GM18867 (cell line): ENCODE data around the gene LANCL2.
"Not testable (repeated sequence)": the region's sequence is repeated elsewhere in the genome, so short reads cannot be mapped to it uniquely, and the experiment has no call there.

Source experiments
- ATAC-seq: cut with Tn5 transposase; IDR thresholded peaks from one replicate; pipeline ENCODE4 v1.9.1; 2021; ENCODE audit warnings: mild to moderate bottlenecking, moderate library complexity; ENCODE audit not compliant: unreplicated experiment

Gene LANCL2, protein sequence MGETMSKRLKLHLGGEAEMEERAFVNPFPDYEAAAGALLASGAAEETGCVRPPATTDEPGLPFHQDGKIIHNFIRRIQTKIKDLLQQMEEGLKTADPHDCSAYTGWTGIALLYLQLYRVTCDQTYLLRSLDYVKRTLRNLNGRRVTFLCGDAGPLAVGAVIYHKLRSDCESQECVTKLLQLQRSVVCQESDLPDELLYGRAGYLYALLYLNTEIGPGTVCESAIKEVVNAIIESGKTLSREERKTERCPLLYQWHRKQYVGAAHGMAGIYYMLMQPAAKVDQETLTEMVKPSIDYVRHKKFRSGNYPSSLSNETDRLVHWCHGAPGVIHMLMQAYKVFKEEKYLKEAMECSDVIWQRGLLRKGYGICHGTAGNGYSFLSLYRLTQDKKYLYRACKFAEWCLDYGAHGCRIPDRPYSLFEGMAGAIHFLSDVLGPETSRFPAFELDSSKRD

DNA sequence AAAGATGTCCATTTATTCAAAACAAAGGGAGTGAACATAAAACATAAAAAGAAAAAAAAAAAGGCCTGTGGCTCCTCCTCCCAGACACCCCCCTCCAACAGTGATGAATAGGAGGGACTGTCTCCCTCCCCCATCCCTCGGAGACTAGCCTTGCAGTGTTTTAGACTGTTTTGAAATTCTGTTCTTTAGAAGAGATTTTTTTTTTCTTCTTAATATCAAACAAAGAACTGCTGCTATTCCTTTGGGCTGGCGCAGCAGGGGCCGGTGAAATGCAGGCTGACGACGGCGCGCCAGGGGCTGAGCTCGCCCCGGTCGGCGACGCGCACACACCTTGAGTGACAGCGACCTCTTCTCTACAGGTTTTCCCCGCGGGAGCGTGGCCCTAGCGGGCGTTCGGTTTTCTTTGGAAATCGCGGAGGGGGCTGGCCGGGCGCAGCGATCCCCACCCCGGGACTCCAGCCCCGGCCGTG is at the start of gene LANCL2:
Gene LANCL2, plus strand, starts transcription at position 133 of the 470 bp plus-strand sequence. CDS start 689 bp downstream, outside the sequence.
- peak; percentile 39 for ATAC-seq

DNA sequence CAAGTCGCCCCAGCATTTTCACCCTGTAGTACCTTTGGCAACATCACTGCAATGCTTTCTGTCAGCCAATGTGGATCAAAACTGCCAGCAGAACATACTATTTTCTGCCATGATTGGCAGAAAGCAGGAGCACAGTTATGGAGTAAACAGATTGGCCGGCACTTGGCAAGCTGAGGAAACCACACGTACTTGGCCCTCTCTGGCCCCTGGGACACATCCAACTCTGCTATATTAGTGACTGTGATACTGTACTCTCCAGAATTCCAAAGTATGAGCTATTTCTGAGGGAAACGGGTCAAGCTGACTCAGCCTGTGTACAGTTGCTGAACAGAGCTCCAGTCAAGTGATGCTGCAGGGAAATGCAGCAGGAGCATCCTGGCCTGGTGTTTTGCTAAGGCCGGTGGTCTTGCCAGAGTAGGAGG is 39.8 kb upstream of the LANCL2 start:
- no peak for ATAC-seq

DNA sequence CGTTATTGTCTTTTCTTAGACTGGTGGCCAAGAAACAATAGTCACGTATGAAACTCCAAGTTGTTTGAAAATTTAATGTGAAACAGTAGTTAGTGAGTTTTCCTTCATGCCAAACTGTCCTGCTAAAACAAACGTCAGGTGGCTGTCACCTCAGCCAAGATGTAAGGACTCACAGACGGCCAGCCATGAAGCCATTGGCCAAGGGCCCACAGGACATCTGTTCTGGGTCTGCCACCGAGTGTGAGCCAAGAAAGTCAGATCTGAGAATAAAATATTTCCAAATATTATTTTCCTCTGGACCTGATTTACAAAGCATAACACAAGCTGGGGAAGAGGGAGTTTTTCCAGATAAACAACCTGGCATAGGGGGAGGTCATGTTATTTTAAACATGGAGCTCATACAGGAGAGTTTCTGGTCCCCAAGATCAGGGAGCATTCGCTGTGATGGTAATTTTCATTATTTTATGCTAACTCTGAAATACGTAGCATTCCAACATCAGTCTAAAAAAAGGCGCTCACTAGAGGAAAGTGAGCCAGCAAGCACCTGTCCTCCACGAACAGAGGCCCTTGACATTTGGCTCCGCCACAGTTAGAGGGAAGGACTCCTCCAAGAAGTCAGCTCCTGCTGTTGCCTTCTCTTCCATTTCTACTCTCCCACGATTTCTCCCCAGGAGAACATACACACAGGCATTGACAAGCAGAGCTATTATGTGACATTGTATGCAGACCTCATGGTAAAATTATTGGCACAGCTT is 38.9 kb upstream of the LANCL2 start:
- no peak for ATAC-seq

DNA sequence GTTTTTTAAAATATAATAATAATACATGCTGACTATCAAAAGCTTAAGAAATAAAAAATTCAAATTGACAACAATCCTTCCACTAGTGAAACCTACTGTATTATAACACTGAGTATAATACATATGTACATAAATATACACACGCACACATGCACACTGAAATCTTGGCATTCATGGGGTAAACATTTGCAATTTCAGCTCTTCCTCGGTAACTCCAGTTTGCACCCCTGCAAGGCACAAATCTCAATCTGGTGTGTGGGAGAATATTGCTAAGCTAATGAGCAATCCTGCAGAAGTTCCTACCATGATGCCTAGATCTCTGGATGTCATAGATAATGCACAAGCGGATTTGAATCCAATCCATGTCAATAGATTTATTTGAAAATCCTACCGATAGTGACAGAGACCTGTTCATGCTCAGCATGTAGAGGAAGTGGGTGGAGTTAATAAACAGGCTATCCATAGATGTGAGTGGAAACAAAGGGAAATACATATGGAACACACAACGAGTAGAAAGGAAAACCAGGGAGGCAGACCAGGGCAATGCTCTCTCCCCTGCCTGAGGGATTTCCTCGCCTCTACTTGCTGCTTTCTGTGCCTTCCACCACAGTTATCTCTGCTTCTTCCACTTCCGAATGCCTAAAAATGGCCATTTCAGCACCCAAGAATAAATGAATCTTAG is 38.1 kb upstream of the LANCL2 start:
- no peak for ATAC-seq

DNA sequence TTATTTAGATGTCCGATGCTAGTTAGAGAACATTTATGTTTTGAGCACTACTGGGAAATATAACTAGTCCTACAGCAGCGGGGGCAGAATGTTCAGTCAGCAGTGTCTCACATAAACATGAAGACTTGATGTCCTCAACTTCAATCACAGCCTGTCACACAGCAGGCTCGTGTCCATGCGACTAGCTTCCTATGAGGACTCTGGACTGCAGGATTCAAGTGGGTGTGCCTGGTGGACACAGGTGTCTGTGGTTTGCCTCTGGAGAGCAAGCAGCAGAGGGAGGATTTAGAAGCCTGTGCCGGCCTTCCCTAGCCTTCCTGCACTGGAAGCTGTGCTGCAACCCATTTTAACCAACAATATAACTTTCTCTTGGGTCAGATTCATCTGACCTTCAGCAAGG is 30.0 kb upstream of the LANCL2 start:
- no peak for ATAC-seq

DNA sequence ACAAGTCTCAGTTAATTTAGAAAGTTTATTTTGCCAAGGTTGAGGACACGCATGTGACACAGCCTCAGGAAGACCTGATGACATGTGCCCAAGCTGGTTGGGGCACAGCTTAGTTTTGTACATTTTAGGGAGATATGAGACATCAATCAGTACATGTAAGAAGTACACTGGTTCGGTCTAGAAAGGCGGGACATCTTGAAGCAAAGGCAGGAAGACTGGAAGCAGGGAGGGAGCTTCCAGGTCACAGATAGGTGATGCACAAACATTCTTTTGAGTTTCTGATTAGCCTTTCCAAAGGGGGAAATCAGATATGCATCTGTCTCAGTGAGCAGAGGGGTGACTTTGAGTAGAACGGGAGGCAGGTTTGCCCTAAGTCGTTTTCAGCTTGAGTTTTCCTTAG is 29.4 kb upstream of the LANCL2 start:
- ATAC-seq, result no peak

DNA sequence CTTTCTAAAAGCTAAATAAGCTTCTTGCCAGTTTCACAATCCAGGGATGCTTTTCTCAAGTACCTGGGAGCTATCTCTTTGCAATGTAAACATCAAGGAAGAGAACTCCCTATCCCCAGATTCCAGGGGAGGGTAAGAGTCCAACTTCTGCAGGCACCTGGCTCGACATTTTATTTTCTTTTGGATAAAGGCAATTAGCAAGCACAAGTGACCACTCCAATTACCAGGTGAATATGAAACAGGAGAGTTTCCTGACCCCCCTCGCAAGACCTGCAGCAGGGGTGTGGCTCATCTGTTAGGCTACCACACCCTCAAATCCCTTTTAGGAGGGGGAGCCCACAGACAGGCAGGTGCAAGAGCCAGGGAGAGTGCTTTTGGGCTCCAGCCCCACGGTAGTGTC is 28.6 kb upstream of the LANCL2 start:
- no peak for ATAC-seq

DNA sequence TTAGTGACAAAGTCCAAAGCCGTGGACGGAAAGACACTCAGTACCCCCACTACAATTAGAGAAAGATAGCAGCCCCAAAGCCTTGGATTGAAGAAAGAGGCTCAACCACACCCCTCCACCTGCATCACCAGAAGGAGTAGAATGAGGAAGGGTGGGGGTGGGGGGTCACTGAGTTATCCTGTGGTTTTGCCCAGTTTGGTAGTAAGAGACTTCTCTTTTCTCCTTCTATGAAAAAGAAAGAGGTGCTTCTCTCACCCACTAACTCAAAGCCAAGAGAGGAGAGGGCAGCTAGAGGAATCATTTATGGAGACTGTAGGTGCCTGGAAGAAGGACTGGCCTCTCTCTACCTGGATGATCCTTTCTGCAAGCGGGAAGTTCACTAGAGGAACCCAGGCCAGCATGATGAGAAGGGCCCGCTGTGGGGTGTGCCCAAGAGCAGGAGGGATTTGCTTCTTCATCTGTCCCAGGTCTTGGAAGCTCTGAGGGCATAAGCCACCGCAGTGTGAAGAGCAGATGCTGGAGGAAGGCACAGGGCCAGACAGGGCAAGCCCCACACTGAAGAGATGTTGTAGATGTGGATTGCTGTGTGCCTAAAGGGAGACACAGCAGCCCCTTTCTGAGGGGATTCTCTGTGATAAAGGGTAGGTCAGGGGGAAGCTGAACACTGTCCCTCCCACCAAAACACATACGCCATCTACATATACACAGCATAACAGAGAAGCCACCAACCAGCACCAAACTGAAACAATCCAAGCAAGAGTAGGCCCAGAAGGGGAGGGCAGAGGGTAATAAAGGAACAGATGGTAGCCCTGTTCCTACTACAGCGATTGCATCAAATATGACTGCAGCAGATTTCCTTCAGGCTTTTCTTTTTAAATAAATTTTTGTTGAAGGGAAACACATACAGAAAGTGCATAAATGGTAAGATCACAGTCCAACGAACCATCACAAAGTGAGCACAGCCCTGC is 25.8 kb upstream of the LANCL2 start:
- ATAC-seq, result no peak

DNA sequence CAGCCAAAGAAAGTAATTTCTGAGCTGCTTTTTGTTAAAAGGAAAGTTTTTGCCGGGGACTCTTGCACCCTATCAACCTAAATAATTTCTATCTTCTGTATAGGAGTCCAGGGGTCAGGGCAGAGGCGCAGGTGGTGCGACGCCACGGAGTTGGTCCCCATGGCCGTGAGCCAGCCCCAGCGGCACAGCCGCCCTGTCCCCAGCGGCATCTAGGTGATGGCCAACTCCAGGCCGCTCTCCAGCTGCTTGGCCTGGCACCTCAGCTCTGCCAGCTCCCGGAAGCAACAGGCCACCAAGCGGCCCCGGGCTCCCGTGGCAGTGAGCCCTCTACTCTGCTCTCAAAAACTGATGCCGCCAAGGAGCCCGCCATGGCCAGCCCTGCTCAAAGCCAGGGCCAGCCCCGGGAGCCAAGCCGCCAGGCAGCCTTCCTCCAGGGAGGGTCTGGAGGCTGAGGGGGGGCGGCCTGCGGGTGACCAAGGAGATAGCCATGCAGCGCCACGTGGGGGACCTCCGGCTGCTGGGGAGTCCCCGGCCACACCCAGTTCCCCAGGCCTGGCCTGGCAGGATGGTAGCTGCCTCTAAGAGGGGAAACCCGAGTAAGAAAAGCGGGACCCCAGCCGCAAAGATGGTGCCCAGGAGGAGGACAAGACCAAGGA is 22.8 kb upstream of the LANCL2 start:
- ATAC-seq, result no peak

DNA sequence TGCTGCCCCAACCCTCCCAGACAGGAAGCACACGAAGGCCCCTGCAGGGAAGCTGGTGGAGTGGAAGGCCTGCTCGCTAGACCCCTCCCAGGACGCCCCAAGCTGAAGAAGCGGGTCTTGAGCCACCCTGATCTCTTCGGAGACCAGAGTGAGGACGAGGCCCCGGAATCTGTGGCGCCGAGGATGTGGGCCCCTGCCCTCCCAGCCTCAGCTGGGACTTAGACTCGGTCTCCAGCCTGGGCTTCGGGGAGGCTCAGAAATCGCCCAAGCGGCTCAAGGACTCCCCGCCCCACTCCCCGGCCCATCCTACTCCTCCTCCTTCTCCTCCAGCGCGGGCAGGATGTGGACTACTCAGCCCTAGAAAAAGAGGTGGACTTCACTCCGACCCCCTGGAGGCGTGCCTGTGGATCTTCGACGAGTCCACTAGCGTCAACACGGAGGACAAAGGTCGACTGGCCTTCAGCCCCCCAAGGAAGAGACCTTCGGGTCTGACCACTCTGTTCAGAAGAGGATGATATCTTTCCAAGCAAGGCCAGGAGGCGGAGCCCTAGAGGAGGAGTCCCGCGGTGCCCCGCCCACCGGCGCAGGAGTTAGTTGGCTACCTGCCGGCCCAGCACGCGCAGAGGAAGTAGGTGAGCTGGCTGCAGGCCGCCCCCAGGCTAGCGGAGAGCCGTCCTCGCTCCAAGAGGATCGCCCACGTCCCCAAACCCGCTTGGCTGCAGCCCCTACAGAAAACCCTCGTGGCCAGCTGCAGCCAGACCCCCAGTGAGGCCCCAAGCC is 21.9 kb upstream of the LANCL2 start:
- ATAC-seq, result no peak

DNA sequence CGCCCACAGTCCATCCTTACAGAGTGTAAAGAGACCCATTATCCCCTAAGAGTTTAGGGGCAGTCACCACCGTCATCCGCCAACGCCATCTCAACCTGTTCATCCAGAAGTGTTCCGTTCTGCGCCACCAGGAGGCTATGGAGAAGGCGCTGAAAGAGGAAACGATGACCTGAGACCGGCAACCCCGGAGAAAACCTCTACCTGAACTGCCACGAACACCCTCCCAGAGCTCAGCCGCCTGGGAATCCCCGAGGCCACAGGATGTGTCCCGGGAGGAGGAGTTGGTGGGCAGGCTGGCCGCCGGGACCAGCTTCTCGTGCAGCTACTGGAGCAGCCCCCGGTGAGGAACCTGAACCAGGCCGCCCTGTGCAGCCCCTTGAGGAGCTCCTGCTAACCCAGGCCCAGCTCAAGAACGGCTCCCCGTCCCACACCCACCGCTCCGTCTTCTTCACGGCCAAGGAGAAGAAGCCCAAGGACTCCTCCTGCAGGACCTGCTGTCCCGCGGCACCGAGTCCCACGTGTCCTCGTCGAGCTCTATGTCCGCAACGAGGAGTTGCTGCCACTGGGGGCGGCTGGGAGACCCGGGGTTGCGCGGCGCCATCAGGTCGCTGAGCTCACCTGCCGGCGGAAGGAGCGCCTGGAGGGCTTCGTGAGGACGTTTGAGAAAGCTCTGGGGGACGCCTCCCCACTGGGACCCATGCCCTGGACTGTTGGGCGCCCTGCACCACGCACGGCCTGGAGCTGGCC is 21.1 kb upstream of the LANCL2 start:
- ATAC-seq, result no peak

DNA sequence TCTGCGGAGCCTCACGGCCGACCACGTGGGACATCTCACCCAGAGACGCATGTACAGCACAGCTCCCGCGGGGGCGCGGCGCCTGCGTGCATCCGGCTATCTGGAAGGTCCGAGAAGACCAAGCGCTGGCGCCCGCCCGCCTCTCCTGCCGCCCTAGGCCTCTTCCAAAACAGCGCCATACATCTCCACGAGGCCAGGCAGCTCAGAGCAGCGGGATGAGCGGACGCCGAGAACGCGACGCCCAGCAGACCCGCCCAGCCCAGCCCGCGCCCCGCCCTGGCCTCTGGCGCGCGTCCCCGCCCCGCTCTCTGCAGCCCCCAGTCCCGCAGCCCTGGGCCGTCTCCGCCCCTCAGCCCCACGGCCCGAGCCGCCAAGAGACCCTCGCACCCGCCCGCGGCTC is 20.3 kb upstream of the LANCL2 start:
- ATAC-seq, result no peak

DNA sequence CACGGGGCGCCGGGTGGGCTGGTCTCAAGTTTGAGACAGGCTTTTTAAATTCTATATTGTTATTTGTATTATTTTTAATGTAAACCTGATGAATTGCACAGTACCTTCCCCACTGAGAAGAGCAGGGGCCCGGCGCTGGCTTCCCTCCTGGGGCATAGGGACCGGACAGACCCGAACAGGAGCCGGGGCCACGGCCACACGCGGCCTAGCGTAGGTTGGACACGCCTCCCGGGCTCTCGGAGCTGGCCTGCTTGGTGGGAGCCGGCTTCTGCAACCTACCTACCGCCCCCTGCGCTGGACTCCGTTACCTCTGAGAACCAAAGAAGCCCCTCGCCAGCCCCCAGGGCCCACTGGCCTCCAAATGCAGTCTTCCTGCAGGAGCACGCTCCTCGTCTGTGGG is 19.8 kb upstream of the LANCL2 start:
- no peak for ATAC-seq

DNA sequence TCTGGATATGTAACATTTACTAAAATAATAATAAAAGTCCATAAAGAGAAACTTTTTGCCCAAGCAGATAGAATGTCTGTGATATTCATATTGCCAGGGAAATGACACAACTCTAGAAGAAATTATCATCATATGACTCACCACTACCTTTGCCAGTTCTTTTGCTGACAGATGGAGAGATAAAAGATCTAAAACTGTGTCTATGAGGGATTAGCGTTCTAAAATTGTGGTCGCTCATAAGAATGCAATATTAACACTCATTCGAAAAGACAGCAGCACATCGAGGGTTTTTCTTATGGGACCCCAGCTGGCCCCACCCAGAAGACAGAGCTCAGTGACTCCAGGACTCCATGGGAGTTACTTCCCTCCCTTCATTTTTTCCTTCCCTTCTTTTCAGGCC is 16.6 kb upstream of the LANCL2 start:
- no peak for ATAC-seq

DNA sequence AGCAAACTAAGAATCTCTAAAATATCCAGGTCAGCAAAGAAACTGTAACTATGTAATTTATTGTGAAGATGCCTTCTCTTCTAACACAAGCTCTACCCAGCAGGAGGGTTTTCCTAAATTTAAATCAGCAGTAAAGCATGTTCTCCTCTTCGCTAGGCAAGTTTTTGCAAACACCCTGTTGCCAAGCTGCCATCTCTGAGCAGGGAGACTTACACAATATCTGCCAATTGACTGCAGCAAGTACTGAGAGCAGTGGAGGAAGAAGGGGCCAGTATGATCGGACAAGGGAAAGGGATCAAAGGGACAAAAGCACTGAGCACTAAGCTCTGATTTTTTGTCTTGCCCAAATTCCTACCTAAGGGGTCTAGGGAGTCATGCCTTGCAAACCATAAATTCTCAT is 16.0 kb upstream of the LANCL2 start:
- no peak for ATAC-seq

DNA sequence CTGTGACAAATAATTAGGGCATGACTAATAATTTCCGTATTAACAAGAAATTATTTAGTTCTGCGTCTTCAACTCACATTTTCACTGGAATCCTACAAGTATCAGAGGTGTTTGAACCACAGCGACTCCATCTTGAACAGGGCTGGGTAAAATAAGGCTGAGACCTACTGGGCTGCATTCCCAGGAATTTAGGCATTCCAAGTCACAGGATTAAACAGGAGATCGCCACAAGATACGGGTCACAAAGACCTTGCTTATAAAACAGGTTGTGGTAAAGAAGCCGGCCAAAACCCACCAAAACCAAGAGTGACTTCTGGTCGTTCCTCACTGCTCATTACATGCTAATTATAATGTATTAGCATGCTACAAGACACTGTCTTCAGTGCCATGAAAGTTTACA is 14.9 kb upstream of the LANCL2 start:
- no peak for ATAC-seq

DNA sequence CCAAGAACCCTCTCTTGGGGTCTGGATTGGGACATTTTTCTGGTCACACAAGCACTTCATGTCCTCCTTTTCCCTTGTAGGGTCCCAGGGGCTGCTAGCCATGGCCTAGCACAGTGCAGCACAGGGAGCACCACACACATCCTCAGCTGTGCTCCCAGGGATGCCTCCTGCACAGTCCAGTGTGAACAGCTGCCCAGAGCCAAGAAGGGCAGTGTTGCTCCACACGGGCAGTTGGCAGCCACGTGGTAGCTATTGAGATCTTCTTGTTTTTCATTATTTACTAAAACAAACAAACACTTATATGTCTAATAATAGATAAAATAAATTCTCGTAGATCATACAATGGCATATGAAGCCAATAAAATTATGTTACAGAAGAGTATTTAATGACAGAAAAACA is 13.9 kb upstream of the LANCL2 start:
- ATAC-seq, result no peak

DNA sequence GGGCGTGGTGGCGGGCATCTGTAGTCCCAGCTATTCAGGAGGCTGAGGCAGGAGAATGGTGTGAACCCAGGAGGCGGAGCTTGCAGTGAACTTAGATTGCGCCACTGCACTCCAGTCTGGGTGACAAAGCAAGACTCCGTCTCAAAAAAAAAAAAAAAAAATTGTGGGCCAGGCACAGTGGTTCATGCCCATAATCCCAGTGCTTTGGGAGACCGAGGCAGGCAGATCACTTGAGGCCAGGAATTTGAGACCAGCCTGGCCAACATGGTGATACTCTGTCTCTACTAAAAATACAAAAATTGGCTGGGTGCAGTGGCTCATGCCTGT is 12.2 kb upstream of the LANCL2 start:
- not testable (repeated sequence) for ATAC-seq

DNA sequence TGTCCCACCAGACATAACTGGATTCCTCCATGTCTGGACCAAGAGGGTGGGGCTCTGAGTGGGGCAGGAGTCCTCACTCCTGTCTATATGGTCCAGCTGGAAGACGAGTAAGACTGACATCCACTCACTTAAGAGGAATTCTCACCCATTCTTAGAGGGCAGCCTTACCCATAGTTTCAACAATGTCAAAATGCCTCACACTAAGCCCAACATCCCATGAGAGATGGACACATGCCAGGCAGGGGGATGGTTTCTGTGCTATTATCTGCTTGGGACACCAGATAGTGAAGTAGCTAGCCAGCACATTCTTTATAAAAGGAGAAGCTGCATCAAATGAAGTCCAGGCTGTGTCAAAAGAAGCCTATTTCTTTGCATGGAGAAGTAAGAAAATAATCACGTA is 4.7 kb upstream of the LANCL2 start:
- no peak for ATAC-seq
